K562 (cell line): ENCODE measurements around the gene ABCC10. TPM values are rescaled to one million over a fixed set of nuclear protein-coding genes. Genes with fewer than 3 reads are reported as not detected.
A peak's percentile ranks its signal among the peaks of the same experiment; 100 is the strongest.

Experiments
- ATAC-seq: fragments of 200-7000 bp; cut with Tn5 transposase; 3 replicates; pipeline ENCODE4 v1.9.1; 2020; ENCODE audit warnings: moderate library complexity
- BruUV-seq: library from RNA; stranded (reverse); fragments of 400-500 nt; replicated peaks from 2 replicates; lab custom pipeline; 2021; lab: Mats Ljungman, UMichigan
- CTCF ChIA-PET: fragments of 300-600 bp; formaldehyde crosslinking; extraction: SDS; loops from one replicate; lab custom pipeline; 2021; ENCODE audit warnings: low intra/inter-chr PET ratio; lab: Yijun Ruan, JAX
- POLR2A ChIA-PET: fragments of 300-600, 350-650 bp; sonication (Branson Sonifier 250); formaldehyde crosslinking; extraction: SDS; loops from one replicate; lab custom pipeline; 2021; ENCODE audit warnings: antibody characterized with exemption, inconsistent platforms; lab: Yijun Ruan, JAX
- DNase-seq, 4 experiments: peaks; one replicate each; pipeline versions ENCODE4 v3.0.0 to v3.0.0-alpha.2; 2011 to 2018; ENCODE audit warnings: low spot score in 3 of 4, mixed read lengths in 3 of 4; ENCODE audit errors: extremely low read depth in 1 of 4
- FAIRE-seq: peaks from 2 replicates; lab custom pipeline; 2011; peaks lifted over from hg19 to GRCh38; lab: Jason Lieb, UNC
- H2AFZ ChIP-seq: 2 replicates; pipeline ENCODE4 v1.6.0; 2011; ENCODE audit warnings: low read depth, low read length, control low read depth, inconsistent platforms
- H3K27ac ChIP-seq: fragments of 200-600 bp; 3 replicates; pipeline ENCODE4 v1.8.0; 2011; ENCODE audit warnings: low read depth, mild to moderate bottlenecking, control low read depth, inconsistent platforms, low read length, moderate library complexity, mixed read lengths; ENCODE audit errors: extremely low read depth
- H3K27me3 ChIP-seq, 2 experiments: fragments of 300-600 bp in 1 of 2; 2 replicates in 1 of 2; 3 replicates in 1 of 2; pipeline versions ENCODE4 v1.6.0 to v1.8.0; 2011; ENCODE audit warnings: inconsistent platforms in 2 of 2, low read length in 2 of 2, mild to moderate bottlenecking in 1 of 2, mixed read lengths in 1 of 2, moderate library complexity in 1 of 2; ENCODE audit not compliant: control insufficient read depth in 2 of 2, insufficient read depth in 2 of 2
- H3K36me3 ChIP-seq: fragments of 300-600 bp; 3 replicates; pipeline ENCODE4 v1.8.0; 2011; ENCODE audit warnings: mild to moderate bottlenecking, low read length, inconsistent platforms; ENCODE audit not compliant: control insufficient read depth, insufficient read depth
- H3K4me1 ChIP-seq, 2 experiments: fragments of 200-600 bp in 1 of 2; replicated peaks in 1 of 2; 2 replicates in 1 of 2; 3 replicates in 1 of 2; pipeline versions ENCODE4 v1.5.1 to v1.8.0; 2011; ENCODE audit warnings: inconsistent platforms in 2 of 2, low read length in 2 of 2, mild to moderate bottlenecking in 1 of 2, mixed read lengths in 1 of 2, moderate library complexity in 1 of 2; ENCODE audit not compliant: control insufficient read depth in 2 of 2, insufficient read depth in 2 of 2
- H3K4me2 ChIP-seq: 2 replicates; pipeline ENCODE4 v1.6.1; 2011; ENCODE audit warnings: low read length, control low read depth, inconsistent platforms, mixed read lengths; ENCODE audit not compliant: insufficient read depth
- H3K4me3 ChIP-seq: fragments of 200-600 bp; sonication (generic), shearing (Covaris generic); 2 replicates; pipeline ENCODE4 v1.5.1; 2016; ENCODE audit warnings: control low read depth, inconsistent platforms
- H3K79me2 ChIP-seq: fragments of 200-600 bp; 3 replicates; pipeline ENCODE4 v1.8.0; 2011; ENCODE audit warnings: low read length, inconsistent platforms; ENCODE audit not compliant: control insufficient read depth, insufficient read depth
- H3K9ac ChIP-seq, 2 experiments: 2 replicates each; pipeline versions ENCODE4 v1.6.0 to v1.6.1; 2011; ENCODE audit warnings: low read depth in 2 of 2, low read length in 2 of 2, control low read depth in 1 of 2, inconsistent platforms in 1 of 2, mild to moderate bottlenecking in 1 of 2, mixed read lengths in 1 of 2; ENCODE audit not compliant: insufficient read depth in 1 of 2
- H3K9me1 ChIP-seq: one replicate; pipeline ENCODE4 v1.6.0; 2011; ENCODE audit warnings: inconsistent platforms, mild to moderate bottlenecking, low read length, moderate library complexity; ENCODE audit not compliant: control insufficient read depth, insufficient read depth
- H3K9me3 ChIP-seq: replicated peaks from 2 replicates; pipeline ENCODE4 v1.5.1; 2011; ENCODE audit warnings: low read depth, low read length, inconsistent platforms; ENCODE audit not compliant: control insufficient read depth, insufficient read depth
- H4K20me1 ChIP-seq: replicated peaks from 2 replicates; pipeline ENCODE4 v1.6.1; 2011; ENCODE audit warnings: low read length, inconsistent platforms, mixed read lengths; ENCODE audit not compliant: control insufficient read depth, insufficient read depth
- ATF1 ChIP-seq, 2 experiments: fragments of 450-650 bp in 1 of 2; IDR thresholded peaks; 2 replicates each; pipeline ENCODE4 v1.6.1; 2016; ENCODE audit warnings: missing compliant biosample characterization in 1 of 2, missing genetic modification characterization in 1 of 2
- BDP1 ChIP-seq: IDR thresholded peaks from 3 replicates; pipeline ENCODE4 v1.6.1; 2011; ENCODE audit not compliant: insufficient read length, insufficient read depth
- FOSL1 ChIP-seq: fragments of 200-800 bp; sonication (Bioruptor generic); conservative IDR thresholded peaks from 2 replicates; pipeline ENCODE4 v1.6.1; 2016; ENCODE audit warnings: missing genetic modification characterization, missing compliant biosample characterization
- KAT7 ChIP-seq: sonication (generic); formaldehyde crosslinking; IDR thresholded peaks from 2 replicates; pipeline ENCODE4 v1.8.0; 2022; ENCODE audit warnings: missing genetic modification reagents, mild to moderate bottlenecking, borderline replicate concordance
- ZBTB17 ChIP-seq: fragments of 450-650 bp; formaldehyde crosslinking; IDR thresholded peaks from 2 replicates; pipeline ENCODE4 v1.4.0; 2020; ENCODE audit warnings: mild to moderate bottlenecking
- ZKSCAN1 ChIP-seq: fragments of 150-350 bp; IDR thresholded peaks from 2 replicates; pipeline ENCODE4 v1.6.1; 2016; ENCODE audit warnings: low read depth, low read length
- WGBS: fragments of 100-300 bp; shearing (Covaris generic); methylation state at CpG from one replicate; pipeline ENCODE4 v1.1.6; 2016; ENCODE audit warnings: low coverage, mixed read lengths; ENCODE audit not compliant: insufficient coverage; ENCODE audit errors: missing lambda C conversion rate; 5-methylcytosine and 5-hydroxymethylcytosine counted together
- in situ Hi-C: fragments of 300-500 bp; cut with MboI; formaldehyde crosslinking; loops from 4 replicates; pipeline ENCODE4 v1.15.0; 2018; ENCODE audit warnings: inconsistent platforms, mixed read lengths
- intact Hi-C: fragments of 100-400 bp; cut with micrococcal nuclease; formaldehyde crosslinking; loops from 2 replicates; pipeline ENCODE4 v1.14.2; 2022
- polyA plus RNA-seq, 8 experiments: library from polyadenylated mRNA; depleted of rRNA in 4 of 8; stranded (reverse) in 5 of 8; unstranded in 3 of 8; fragments of >200 nt; fragmentation: Nextera tagmentation in 2 of 8; fragmentation: Illumina TruSeq in 1 of 8; extraction: Ambion mirVana in 2 of 8; extraction: Trizol in 1 of 8; gene quantifications; 2 replicates each; pipeline versions ENCODE4 v1.2.1 to v1.2.3, GENCODE V29; 2011 to 2014; ENCODE audit warnings: inconsistent platforms in 1 of 8, missing spikeins in 1 of 8
- total RNA-seq, 7 experiments: library from RNA; depleted of rRNA in 6 of 7; stranded (reverse); fragments of >200 nt in 6 of 7; fragmentation: Illumina TruSeq in 2 of 7; extraction: Trizol in 2 of 7; gene quantifications; 2 replicates each; pipeline versions ENCODE4 v1.2.1 to v1.2.3, GENCODE V29; 2011 to 2021; ENCODE audit warnings: low replicate concordance in 1 of 7
- TF ChIP-seq, protein P1 (sequence below): fragments of 450-650 bp; IDR thresholded peaks from 2 replicates; pipeline ENCODE4 v1.6.1; 2017; ENCODE audit warnings: mild to moderate bottlenecking, moderate library complexity
- TF ChIP-seq, protein P2 (sequence below), 3 experiments: fragments of 200-800 bp in 1 of 3; fragments of 250-450 bp in 1 of 3; fragments of 450-650 bp in 1 of 3; sonication (Bioruptor Pico) in 1 of 3; sonication (Bioruptor generic) in 1 of 3; formaldehyde crosslinking in 1 of 3; IDR thresholded peaks; 2 replicates each; pipeline versions ENCODE4 v1.6.1 to v1.8.0; 2016 to 2022; ENCODE audit warnings: mild to moderate bottlenecking in 2 of 3, missing genetic modification characterization in 2 of 3, missing compliant biosample characterization in 1 of 3, moderate library complexity in 1 of 3
- TF ChIP-seq, protein P3 (sequence below), 2 experiments: fragments of 450-650 bp in 1 of 2; IDR thresholded peaks; 2 replicates each; pipeline ENCODE4 v1.6.1; 2011 to 2017; ENCODE audit warnings: low read depth in 2 of 2, antibody characterized with exemption in 1 of 2, borderline replicate concordance in 1 of 2, low read length in 1 of 2, mild to moderate bottlenecking in 1 of 2, mixed read lengths in 1 of 2; ENCODE audit not compliant: control insufficient read depth in 1 of 2

Gene ABCC10
- total and polyA plus RNA-seq, 9 of the 15 experiments (the other 6 are each of a cell fraction or from before 2014, with no cell fraction given) = 2.4 to 29.1 (median 13.7) TPM

DNA sequence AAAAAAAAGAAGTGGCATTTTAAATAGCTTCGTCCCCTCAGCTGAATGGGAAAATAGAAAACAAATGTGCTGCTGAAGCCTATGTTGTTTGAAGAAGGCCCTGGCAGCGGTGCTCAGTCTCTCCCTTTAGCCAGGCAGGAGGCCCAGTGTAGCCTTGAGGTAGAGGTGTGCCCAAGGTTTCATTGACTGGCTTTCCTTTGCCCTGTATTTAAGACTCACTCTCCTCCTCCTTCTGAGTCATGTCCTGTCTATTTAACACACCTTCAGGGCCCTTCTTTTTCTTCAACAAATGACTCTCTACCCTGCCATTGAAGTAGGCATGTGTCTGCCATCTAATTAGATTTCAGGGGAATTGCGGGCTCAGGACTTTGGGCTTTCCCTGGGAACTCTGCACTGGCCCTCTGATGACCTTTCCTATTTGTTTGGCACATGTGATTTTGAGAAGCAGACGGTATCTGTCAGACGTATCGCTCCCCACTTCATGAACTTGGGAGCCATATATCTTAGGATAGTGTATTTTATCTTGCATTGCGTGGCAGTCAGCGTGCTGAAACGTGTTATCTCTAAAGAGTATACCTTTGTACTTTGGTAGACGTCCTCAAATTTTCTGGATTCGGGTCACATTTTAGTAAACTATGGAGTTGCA is 54.4 kb downstream of the ABCC10 start (continued):
- TF ChIP-seq, protein P1, sequence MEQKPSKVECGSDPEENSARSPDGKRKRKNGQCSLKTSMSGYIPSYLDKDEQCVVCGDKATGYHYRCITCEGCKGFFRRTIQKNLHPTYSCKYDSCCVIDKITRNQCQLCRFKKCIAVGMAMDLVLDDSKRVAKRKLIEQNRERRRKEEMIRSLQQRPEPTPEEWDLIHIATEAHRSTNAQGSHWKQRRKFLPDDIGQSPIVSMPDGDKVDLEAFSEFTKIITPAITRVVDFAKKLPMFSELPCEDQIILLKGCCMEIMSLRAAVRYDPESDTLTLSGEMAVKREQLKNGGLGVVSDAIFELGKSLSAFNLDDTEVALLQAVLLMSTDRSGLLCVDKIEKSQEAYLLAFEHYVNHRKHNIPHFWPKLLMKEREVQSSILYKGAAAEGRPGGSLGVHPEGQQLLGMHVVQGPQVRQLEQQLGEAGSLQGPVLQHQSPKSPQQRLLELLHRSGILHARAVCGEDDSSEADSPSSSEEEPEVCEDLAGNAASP = no peak
- TF ChIP-seq, all 486 proteins: peak for 11

DNA sequence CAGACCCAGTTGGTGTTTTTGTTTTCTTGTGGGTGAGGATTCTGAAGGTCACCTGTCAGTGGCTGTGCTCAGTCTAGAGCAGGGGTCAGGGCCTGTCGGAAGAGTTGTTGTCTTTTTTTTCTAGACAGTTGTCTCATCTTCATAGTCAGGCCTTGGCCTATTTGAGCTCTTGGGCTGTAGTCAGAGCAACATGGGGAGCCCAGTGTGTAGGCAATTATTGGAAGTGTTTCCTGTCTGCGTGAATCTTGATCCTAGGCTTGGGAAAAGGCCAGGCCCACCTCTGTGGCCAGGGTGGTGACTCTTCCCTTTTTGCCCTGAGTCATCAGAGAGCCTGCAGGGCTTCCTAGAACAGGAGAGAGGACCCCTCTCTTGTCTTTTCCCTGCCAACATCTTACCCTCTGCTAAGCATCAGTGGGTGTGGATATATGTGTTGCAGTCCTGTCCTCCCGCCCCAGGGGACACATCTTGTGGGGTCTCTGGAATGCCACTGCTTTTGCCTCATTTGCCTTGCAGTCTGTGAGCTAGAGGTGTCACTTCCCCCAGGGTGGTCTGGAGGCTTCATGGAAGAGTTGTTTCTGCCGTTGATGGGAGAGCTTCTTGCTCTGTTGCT is 61.4 kb downstream of the ABCC10 start:
- ChIA-PET CTCF (no interaction called here), POLR2A (interaction anchor here (0.8 to 8.5 kb wide), 7 partner anchors 10 to 475 kb away, joined by 3 to 54 read pairs (median 5); partner anchors contain the start of genes KLHDC3, LRRC73, MEA1 and TJAP1)
- Histone ChIP-seq H3K27me3 (no peaks in the 10 kb centered on the region), H3K27ac (no peak overlapping the region), H3K79me2 (0 out of 3 replicates have a peak, but pooled peaks cover 3% of the 10 kb centered on the region), H3K9ac (peak overlapping the region in 1 of 2 experiments; percentile 68; a peak in 1 of 4 replicates), H3K4me2 (no peak overlapping the region), H3K4me3 (no peak overlapping the region), H3K9me3 (no peaks in the 10 kb centered on the region), H3K4me1 (peaks cover 2 to 12% of the 10 kb centered on the region in 2 experiments; a peak in 2 of 5 replicates), H2AFZ (no peak overlapping the region), H3K9me1 (no peaks in the 10 kb centered on the region), H3K36me3 (peaks cover 4% of the 10 kb centered on the region; the same call in 1 of the 3 replicates), H4K20me1 (peaks cover 18% of the 10 kb centered on the region; the same call in 1 of the 2 replicates)
- ATAC-seq (no peak; the same call in 2 of the 3 replicates), DNase-seq (no peak), FAIRE-seq (peak; percentile 11)
- in situ Hi-C loops = no loop called here
- intact Hi-C loops = no loop called here
- 52% methylated on average over 4 of the region's 4 CpGs for WGBS
- BruUV-seq = no TSS peak
- no peak for TF ChIP-seq ATF1 (CRISPR knock-in tag; IDR thresholded peaks at IDR 0.05)
- TF ChIP-seq ATF1 (tag; IDR thresholded peaks at IDR 0.05) = no peak
- TF ChIP-seq, protein P2, sequence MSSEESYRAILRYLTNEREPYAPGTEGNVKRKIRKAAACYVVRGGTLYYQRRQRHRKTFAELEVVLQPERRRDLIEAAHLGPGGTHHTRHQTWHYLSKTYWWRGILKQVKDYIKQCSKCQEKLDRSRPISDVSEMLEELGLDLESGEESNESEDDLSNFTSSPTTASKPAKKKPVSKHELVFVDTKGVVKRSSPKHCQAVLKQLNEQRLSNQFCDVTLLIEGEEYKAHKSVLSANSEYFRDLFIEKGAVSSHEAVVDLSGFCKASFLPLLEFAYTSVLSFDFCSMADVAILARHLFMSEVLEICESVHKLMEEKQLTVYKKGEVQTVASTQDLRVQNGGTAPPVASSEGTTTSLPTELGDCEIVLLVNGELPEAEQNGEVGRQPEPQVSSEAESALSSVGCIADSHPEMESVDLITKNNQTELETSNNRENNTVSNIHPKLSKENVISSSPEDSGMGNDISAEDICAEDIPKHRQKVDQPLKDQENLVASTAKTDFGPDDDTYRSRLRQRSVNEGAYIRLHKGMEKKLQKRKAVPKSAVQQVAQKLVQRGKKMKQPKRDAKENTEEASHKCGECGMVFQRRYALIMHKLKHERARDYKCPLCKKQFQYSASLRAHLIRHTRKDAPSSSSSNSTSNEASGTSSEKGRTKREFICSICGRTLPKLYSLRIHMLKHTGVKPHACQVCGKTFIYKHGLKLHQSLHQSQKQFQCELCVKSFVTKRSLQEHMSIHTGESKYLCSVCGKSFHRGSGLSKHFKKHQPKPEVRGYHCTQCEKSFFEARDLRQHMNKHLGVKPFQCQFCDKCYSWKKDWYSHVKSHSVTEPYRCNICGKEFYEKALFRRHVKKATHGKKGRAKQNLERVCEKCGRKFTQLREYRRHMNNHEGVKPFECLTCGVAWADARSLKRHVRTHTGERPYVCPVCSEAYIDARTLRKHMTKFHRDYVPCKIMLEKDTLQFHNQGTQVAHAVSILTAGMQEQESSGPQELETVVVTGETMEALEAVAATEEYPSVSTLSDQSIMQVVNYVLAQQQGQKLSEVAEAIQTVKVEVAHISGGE (CRISPR knock-in tag; IDR thresholded peaks at IDR 0.05) = no peak
- no peak for TF ChIP-seq ZBTB17 (CRISPR knock-in tag)
- TF ChIP-seq KAT7 (CRISPR knock-in tag) = no peak
- 0 out of 2 replicates have a peak, but pooled peaks have one; percentile 16 for TF ChIP-seq FOSL1 (tag)
- TF ChIP-seq, protein P3, sequence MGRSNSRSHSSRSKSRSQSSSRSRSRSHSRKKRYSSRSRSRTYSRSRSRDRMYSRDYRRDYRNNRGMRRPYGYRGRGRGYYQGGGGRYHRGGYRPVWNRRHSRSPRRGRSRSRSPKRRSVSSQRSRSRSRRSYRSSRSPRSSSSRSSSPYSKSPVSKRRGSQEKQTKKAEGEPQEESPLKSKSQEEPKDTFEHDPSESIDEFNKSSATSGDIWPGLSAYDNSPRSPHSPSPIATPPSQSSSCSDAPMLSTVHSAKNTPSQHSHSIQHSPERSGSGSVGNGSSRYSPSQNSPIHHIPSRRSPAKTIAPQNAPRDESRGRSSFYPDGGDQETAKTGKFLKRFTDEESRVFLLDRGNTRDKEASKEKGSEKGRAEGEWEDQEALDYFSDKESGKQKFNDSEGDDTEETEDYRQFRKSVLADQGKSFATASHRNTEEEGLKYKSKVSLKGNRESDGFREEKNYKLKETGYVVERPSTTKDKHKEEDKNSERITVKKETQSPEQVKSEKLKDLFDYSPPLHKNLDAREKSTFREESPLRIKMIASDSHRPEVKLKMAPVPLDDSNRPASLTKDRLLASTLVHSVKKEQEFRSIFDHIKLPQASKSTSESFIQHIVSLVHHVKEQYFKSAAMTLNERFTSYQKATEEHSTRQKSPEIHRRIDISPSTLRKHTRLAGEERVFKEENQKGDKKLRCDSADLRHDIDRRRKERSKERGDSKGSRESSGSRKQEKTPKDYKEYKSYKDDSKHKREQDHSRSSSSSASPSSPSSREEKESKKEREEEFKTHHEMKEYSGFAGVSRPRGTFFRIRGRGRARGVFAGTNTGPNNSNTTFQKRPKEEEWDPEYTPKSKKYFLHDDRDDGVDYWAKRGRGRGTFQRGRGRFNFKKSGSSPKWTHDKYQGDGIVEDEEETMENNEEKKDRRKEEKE (IDR thresholded peaks at IDR 0.05; ENCODE audit: borderline replicate concordance in 1 of 2, control insufficient read depth in 1 of 2, low read depth in 2 of 2, low read length in 1 of 2) = no peak
- TF ChIP-seq BDP1 = no peak
- TF ChIP-seq ZKSCAN1 = no peak
